Body of pancreas (tissue), 4 donors: ENCODE measurements around the gene UCP1.

Experiments used
- POLR2A ChIP-seq, 3 donors: fragments of 450-650 bp; IDR thresholded peaks; one replicate each; pipeline ENCODE4 v1.6.1; 2016; ENCODE audit warnings: antibody characterized with exemption in 3 of 3, mild to moderate bottlenecking in 2 of 3
- TF ChIP-seq, protein P1 (sequence below), 7 experiments: fragments of 450-650 bp in 4 of 7; fragments of 200-600 bp in 3 of 7; sonication (generic) in 3 of 7; IDR thresholded peaks; one replicate each; pipeline ENCODE4 v1.5.1; 2016 to 2019; ENCODE audit warnings: antibody characterized with exemption in 7 of 7

- TF ChIP-seq, protein P1, sequence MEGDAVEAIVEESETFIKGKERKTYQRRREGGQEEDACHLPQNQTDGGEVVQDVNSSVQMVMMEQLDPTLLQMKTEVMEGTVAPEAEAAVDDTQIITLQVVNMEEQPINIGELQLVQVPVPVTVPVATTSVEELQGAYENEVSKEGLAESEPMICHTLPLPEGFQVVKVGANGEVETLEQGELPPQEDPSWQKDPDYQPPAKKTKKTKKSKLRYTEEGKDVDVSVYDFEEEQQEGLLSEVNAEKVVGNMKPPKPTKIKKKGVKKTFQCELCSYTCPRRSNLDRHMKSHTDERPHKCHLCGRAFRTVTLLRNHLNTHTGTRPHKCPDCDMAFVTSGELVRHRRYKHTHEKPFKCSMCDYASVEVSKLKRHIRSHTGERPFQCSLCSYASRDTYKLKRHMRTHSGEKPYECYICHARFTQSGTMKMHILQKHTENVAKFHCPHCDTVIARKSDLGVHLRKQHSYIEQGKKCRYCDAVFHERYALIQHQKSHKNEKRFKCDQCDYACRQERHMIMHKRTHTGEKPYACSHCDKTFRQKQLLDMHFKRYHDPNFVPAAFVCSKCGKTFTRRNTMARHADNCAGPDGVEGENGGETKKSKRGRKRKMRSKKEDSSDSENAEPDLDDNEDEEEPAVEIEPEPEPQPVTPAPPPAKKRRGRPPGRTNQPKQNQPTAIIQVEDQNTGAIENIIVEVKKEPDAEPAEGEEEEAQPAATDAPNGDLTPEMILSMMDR (IDR thresholded peaks at IDR 0.05): peak; percentile 46 to 82 (median 73)
- TF ChIP-seq POLR2A (IDR thresholded peaks at IDR 0.05): no peak
These were observed 26.3 kb upstream of the UCP1 start for GRCh38 chr4:140595065-140595464.
